GM18502 (cell line): Measurements from ENCODE around the gene C1orf167.
A peak's percentile ranks its signal among the peaks of the same experiment; 100 is the strongest.
"Not testable (repeated sequence)": the region's sequence is repeated elsewhere in the genome, so short reads cannot be mapped to it uniquely, and the experiment has no call there.

Source experiments
- ATAC-seq: cut with Tn5 transposase; IDR thresholded peaks from one replicate; pipeline ENCODE4 v1.9.1; 2021; ENCODE audit warnings: mild to moderate bottlenecking; ENCODE audit not compliant: unreplicated experiment, poor library complexity

C1orf167 gene

DNA sequence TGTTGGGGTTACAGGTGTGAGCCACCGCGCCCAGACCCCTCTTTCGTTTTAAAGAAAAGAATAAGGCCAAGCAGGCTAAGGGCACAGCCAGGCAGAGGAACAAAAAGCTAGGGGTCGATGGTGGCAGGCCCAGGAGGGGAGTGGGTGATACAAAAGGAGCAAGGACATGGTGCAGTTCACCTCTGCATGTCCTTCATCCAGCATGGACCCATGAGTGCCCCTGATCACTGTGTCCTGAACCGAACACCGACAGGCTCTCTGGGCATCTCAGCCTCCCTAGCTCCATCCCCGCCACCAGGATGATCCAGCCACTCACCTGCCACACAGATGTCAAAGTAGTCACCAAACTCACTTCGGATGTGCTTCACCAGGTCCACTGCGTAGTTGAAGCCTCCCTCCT is 37.9 kb downstream of the C1orf167 start:
- ATAC-seq: no peak

DNA sequence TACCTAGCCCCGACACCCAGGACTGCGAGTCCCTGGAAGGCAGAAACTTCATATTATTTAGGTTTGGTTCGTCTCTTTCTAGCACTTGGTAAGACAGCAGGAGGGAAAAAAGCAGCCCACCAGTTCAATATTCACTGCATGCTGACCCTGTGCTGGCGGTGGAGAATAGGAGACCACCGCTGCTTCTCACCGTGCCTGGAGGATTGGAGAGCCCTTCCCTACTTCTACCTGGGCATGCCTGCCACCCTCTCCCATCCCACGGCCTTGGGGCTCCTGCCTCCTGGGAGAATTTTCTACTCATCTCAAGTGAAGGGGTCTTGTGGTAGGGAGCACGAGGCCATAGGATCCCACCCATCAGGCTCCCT is 38.4 kb downstream of the C1orf167 start:
- no peak for ATAC-seq

GRCh38 chr1:11800756-11801433 is 38.9 kb downstream of the C1orf167 start:
- no peak for ATAC-seq

DNA sequence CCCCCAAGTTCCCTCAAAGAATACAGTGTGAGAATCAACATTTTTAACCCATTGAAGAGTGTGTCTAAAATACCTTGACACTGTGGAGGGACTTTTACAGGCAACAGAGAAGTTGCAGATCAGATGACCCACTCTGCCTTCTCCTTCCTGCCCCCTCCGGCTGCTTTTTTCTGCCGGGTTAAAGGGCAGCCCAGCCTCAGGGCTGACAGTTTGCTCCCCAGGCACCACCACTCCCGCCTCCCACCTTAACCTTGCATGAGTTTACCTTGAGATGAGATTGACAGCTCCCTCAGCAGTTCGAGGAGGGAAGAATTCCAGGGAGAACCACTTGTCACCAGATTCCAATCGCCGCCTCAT is 40.6 kb downstream of the C1orf167 start:
- no peak for ATAC-seq

GRCh38 chr1:11802973-11803885 is 41.2 kb downstream of the C1orf167 start:
- ATAC-seq: no peak

GRCh38 chr1:11803924-11804665 is 42.1 kb downstream of the C1orf167 start:
- ATAC-seq: not testable (repeated sequence)

- no peak for ATAC-seq
Measured at GRCh38 chr1:11804666-11805421, 42.9 kb downstream of the C1orf167 start.

- ATAC-seq: peak; percentile 84
Measured at GRCh38 chr1:11805422-11806306, 43.7 kb downstream of the C1orf167 start, which contains the start of the genes CLCN6 and MTHFR. TSS of gene CLCN6 (plus strand) at chr1:11806191. CDS start at chr1:11806263, 72 bp downstream. TSS of gene MTHFR (minus strand) at chr1:11805964. CDS start at chr1:11803116, 2,848 bp downstream.

DNA sequence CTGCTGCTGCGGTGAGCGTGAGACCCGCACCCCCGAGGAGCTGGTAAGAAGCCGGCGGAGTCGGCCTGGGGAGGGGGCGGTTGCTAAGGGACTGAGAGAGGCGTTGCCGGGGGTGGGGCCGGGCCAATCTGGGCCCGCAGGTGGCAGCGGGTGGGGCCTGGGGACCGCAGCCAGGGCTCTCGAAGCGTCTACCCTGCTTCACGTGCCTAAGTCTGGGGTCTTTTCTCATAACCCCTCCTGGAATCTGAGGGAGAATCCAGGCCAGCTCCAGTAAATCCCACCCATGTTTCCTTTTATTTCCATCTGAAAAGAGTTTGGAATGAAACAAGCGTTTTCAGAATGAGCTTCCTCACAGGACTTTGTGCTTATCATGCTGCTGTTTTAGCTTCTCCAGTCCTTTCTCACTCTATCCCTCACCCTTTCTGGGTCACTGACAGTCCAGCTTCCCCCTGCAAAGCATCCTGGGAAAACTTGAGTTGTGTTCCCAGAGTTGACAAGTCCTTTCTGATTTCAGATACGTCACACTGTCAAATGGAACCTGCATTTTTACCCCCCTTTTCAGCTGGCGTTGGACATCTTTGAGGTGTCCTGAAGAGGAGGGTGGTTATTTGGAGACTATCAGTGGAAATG is 44.4 kb downstream of the C1orf167 start:
- peak; percentile 55 for ATAC-seq

- ATAC-seq: no peak
Measured at GRCh38 chr1:11807133-11807532, 45.1 kb downstream of the C1orf167 start.

DNA sequence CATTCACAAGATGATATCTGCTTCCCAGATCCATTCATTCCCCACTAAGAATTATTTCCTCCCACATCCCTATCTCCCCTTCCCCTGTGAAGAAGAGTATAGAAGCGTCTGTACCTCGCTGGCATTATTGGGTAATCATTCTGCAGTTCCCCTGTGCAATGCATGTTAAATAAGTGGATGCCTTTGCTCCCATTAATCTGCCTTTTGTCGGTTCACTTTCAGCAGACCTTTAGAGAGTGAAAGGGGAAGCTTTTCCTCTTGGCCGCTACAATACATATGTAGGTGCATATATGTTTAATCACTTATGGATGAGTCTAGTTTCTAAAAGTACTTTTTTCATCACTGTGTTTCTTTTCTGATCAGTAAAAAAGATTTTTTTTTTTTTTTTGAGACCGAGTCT is 51.0 kb downstream of the C1orf167 start:
- ATAC-seq: no peak

GRCh38 chr1:11817192-11817591 is 55.2 kb downstream of the C1orf167 start:
- no peak for ATAC-seq

- ATAC-seq: no peak
Measured at GRCh38 chr1:11822091-11822490, 60.1 kb downstream of the C1orf167 start.

DNA sequence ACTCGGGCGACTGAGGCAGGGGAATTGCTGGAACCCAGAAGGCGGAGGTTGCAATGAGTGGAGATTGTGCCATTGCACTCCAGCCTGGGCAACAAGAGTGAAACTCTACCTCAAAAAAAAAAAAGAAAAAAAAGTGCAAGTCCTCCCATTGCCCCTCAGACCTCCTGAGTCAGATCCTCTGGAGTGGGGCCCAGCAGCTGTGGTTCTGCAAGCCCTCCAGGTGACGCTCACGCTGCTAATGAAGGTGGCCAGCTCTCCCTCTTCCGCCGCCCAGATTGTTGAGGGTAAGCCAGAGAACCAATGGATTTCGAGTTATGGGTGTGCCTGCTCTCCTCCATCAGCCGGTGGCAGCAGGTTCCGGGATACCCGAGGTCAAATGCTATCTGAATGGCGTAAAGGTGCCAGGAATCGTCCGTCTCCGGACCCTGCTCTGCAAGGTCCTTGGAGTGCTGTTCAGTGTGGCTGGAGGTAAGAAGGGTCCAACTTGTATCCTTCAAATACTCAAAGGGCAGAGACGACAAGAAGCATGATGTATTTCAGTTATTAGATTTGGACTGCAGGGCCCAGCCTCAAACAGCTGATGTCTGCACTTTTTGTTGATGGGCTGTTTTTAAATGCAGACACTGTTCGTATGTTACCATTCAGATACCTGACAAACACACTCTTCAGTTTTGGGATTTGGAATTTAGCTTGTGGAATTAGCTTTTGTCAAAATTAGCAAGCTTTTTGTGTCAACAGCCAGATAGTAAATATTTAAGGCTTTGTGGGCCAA is 61.6 kb downstream of the C1orf167 start:
- no peak for ATAC-seq

GRCh38 chr1:11825131-11825530 is 63.1 kb downstream of the C1orf167 start:
- no peak for ATAC-seq

DNA sequence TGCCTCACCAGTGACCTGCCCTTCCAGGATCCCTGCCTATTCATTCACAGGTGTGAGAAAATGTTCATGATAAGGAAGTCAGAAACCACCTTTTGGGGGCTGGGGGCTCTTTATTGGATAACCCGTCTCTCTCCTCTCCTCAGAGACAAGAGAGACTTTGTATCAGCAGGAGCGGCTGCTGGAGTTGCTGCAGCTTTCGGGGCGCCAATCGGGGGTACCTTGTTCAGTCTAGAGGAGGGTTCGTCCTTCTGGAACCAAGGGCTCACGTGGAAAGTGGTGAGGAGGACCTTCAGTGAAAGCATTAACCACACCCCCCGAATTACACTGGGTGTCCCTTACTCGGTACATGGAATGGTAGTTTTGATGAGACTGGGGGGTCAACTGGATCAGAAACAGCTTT is 65.0 kb downstream of the C1orf167 start:
- no peak for ATAC-seq

GRCh38 chr1:11828511-11828910 is 66.5 kb downstream of the C1orf167 start:
- ATAC-seq: no peak
